Sigmoid colon (tissue), 7 donors: ENCODE measurements around the gene RAB39A. TPM values are rescaled to one million over a fixed set of nuclear protein-coding genes. Genes with fewer than 3 reads are reported as not detected.
"Not testable (repeated sequence)": the region's sequence is repeated elsewhere in the genome, so short reads cannot be mapped to it uniquely, and the experiment has no call there.

ENCODE experiments used
- DNase-seq: peaks from one replicate; pipeline ENCODE4 v3.0.0-alpha.2; 2019
- H3K27ac ChIP-seq, 4 donors: fragments of 200-600 bp; sonication (generic); one replicate each; pipeline ENCODE4 v1.5.1; 2016 to 2019; ENCODE audit warnings: mild to moderate bottlenecking in 1 of 4
- H3K27me3 ChIP-seq, 3 donors: fragments of 200-600 bp; sonication (generic); one replicate each; pipeline ENCODE4 v1.5.1; 2019; ENCODE audit warnings: mild to moderate bottlenecking in 1 of 3
- H3K36me3 ChIP-seq, 4 donors: fragments of 200-600 bp; sonication (generic); one replicate each; pipeline ENCODE4 v1.5.1; 2016 to 2019
- H3K4me1 ChIP-seq, 4 donors: fragments of 200-600 bp; sonication (generic); one replicate each; pipeline ENCODE4 v1.5.1; 2017 to 2019
- H3K4me3 ChIP-seq, 4 donors: fragments of 200-600 bp; sonication (generic); one replicate each; pipeline ENCODE4 v1.5.1; 2017 to 2019; ENCODE audit warnings: mild to moderate bottlenecking in 2 of 4, moderate library complexity in 1 of 4
- H3K9me3 ChIP-seq, 4 donors: fragments of 200-600 bp in 3 of 4; sonication (generic) in 3 of 4; one replicate each; pipeline versions ENCODE4 v1.5.1 to v1.6.1; 2013 to 2019
- EP300 ChIP-seq, 4 donors: sonication (generic); formaldehyde crosslinking; IDR thresholded peaks; one replicate each; pipeline ENCODE4 v1.6.1; 2017; ENCODE audit warnings: antibody characterized with exemption in 4 of 4
- POLR2A ChIP-seq, 2 donors: fragments of 450-650 bp; IDR thresholded peaks; one replicate each; pipeline ENCODE4 v1.6.1; 2016; ENCODE audit warnings: antibody characterized with exemption in 2 of 2, mild to moderate bottlenecking in 2 of 2, moderate library complexity in 2 of 2
- POLR2AphosphoS5 ChIP-seq, 4 donors: sonication (generic); formaldehyde crosslinking; IDR thresholded peaks; one replicate each; pipeline ENCODE4 v1.6.1; 2017; ENCODE audit warnings: antibody characterized with exemption in 4 of 4
- WGBS, 2 donors: extraction: QIAGEN DNeasy Blood & Tissue Kit; methylation state at CpG; one replicate each; pipeline ENCODE4 v1.1.7; 2013; 5-methylcytosine and 5-hydroxymethylcytosine counted together
- intact Hi-C: fragments of 100-400 bp; cut with DNase I; formaldehyde crosslinking; loops from one replicate; pipeline ENCODE4 v1.15.1; 2023
- polyA plus RNA-seq, 3 donors: library from polyadenylated mRNA; stranded (reverse); fragments of 200-250 nt; gene quantifications; one replicate each; pipeline ENCODE4 v1.2.3, GENCODE V29; 2013
- total RNA-seq, 4 donors: library from RNA; depleted of rRNA; stranded (reverse); fragments of >200 nt; gene quantifications; one replicate each; pipeline ENCODE4 v1.1.0, GENCODE V29; 2016
- TF ChIP-seq, protein P1 (sequence below), 4 experiments: fragments of 450-650 bp in 3 of 4; fragments of 200-600 bp in 1 of 4; IDR thresholded peaks; one replicate each; pipeline ENCODE4 v1.5.1; 2016 to 2019; ENCODE audit warnings: antibody characterized with exemption in 4 of 4, mild to moderate bottlenecking in 3 of 4, moderate library complexity in 2 of 4
- donor health status: healthy with polysubstance abuse.
- donor health status: Bipolar disorder and iron deficiency.
- donor health status: healthy.

The RAB39A gene
- total and polyA plus RNA-seq, 7 donors = 0.55 to 1.8 (median 0.96) TPM; not detected in 1

DNA sequence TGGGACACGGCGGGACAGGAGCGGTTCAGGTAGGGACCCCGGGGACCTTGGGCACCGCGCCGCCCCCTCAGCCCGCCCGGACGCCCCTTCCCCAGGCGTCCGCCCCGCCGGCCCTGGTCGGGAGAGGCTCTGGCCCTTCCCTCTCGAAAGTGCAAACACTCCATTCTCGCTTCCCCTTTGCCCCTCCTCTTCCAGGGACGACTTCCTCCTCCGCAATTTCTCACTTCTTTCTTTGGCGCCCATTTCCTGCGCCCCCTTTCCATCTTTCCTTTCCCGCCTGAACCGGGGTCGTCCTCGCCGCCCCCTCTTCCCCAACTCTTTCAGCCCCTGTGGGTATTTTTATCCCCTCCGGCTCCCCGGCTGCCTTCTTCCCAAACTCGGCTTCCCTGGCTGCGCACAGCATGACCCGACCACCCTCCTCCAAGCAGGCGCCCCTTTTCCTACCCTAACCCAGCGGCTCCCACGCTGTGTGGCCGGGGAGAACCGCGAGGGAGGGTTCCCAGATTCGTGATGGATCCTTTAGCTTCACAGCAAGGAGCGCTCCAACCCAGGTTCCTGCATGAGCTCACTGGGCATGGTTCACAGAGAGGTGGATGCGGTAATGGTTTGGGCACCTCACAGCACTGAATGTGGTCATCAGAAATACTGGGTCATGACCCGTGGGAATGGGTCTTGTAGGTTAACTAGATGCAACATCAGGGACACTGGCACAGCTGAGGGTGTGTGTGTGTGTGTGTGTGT, 689 bp downstream of the RAB39A start:
- Histone ChIP-seq H3K36me3 (no peaks in the 10 kb centered on the region), H3K9me3 (no peaks in the 10 kb centered on the region), H3K4me1 (peaks cover 0 to 15% (median 12%) of the 10 kb centered on the region in 4 donors), H3K27ac (peak overlapping the region in 2 of 4 donors; percentile 32 to 34), H3K4me3 (peak overlapping the region in 3 of 4 donors; percentile 30 to 49 (median 41)), H3K27me3 (peaks cover 7 to 57% (median 27%) of the 10 kb centered on the region in 3 donors)
- TF ChIP-seq EP300 (IDR thresholded peaks at IDR 0.05) (no peak), POLR2A (IDR thresholded peaks at IDR 0.05) (no peak), POLR2AphosphoS5 (IDR thresholded peaks at IDR 0.05) (no peak)
- TF ChIP-seq, protein P1, sequence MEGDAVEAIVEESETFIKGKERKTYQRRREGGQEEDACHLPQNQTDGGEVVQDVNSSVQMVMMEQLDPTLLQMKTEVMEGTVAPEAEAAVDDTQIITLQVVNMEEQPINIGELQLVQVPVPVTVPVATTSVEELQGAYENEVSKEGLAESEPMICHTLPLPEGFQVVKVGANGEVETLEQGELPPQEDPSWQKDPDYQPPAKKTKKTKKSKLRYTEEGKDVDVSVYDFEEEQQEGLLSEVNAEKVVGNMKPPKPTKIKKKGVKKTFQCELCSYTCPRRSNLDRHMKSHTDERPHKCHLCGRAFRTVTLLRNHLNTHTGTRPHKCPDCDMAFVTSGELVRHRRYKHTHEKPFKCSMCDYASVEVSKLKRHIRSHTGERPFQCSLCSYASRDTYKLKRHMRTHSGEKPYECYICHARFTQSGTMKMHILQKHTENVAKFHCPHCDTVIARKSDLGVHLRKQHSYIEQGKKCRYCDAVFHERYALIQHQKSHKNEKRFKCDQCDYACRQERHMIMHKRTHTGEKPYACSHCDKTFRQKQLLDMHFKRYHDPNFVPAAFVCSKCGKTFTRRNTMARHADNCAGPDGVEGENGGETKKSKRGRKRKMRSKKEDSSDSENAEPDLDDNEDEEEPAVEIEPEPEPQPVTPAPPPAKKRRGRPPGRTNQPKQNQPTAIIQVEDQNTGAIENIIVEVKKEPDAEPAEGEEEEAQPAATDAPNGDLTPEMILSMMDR (IDR thresholded peaks at IDR 0.05) = no peak
- no peak for DNase-seq
- intact Hi-C loops = no loop called here
- 1% methylated on average over 41 of the region's 41 CpGs for WGBS, 2 donors

DNA sequence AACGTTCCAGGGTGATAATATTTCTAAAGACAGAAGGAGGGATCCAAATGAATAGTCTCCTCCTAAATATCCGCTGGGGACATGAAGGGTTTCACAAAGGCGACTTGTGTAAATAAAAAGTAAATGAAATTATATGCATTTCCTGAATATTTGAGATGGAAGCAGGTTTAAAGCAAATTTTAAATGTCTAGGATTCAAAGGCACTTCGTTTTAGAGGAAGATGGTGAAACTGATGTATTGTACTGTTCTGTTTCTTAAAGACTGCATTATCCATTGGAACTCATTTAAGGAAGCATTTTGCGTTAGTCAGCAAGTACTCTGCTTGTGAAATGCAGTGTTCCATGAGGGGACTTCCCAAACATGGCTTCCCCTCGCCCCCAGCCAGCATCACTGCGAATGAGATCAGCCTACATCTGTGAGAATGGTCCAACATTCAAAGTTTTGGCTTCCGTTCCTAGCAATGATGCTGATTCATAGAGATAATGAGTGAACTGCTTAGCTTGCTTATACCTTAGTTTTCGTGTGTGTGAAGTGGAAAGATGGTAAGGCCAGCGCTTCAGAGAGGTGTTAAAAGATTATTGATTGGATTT, 1.5 kb downstream of the RAB39A start:
- Histone ChIP-seq H3K27me3 (peaks cover 7 to 57% (median 27%) of the 10 kb centered on the region in 3 donors), H3K9me3 (no peaks in the 10 kb centered on the region), H3K4me1 (peaks cover 0 to 15% (median 12%) of the 10 kb centered on the region in 4 donors), H3K36me3 (no peaks in the 10 kb centered on the region), H3K27ac (no peak overlapping the region), H3K4me3 (peak overlapping the region in 2 of 4 donors; percentile 41 to 49)
- intact Hi-C loops = no loop called here
- no peak for DNase-seq
- 20 to 49% methylated on average over 10 of the region's 10 CpGs for WGBS, 2 donors
- TF ChIP-seq POLR2A (IDR thresholded peaks at IDR 0.05) = no peak
- TF ChIP-seq, protein P1 (IDR thresholded peaks at IDR 0.05) = no peak
- TF ChIP-seq POLR2AphosphoS5 (IDR thresholded peaks at IDR 0.05) = no peak
- no peak for TF ChIP-seq EP300 (IDR thresholded peaks at IDR 0.05)

DNA sequence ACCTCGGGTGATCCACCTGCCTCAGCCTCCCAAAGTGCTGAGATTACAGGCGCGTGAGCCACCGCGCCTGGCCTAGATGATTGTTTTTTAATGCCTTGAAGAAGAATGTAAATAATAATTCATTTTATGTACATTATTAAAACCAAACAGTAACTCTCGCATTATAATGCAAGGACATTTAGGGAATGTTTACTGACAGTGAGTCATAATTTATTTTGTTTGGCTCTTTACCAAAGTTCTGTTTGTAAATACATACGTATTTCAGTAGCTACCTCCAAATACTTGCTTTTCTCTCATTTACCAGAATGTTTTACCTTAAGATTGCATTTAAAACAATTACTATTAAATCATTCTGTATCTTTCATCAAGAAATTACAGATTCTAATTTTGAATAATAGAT, 3.0 kb downstream of the RAB39A start:
- H3K9me3 ChIP-seq = no peaks in the 10 kb centered on the region
- H3K27me3 ChIP-seq = peaks cover 7 to 57% (median 27%) of the 10 kb centered on the region in 3 donors
- peaks cover 0 to 15% (median 12%) of the 10 kb centered on the region in 4 donors for H3K4me1 ChIP-seq
- no peak for DNase-seq
- no peak overlapping the region for H3K4me3 ChIP-seq
- intact Hi-C loops = no loop called here
- no peaks in the 10 kb centered on the region for H3K36me3 ChIP-seq
- no peak overlapping the region for H3K27ac ChIP-seq
- TF ChIP-seq POLR2AphosphoS5 (IDR thresholded peaks at IDR 0.05) = no peak
- no peak for TF ChIP-seq POLR2A (IDR thresholded peaks at IDR 0.05)
- TF ChIP-seq, protein P1 (IDR thresholded peaks at IDR 0.05) = no peak
- no peak for TF ChIP-seq EP300 (IDR thresholded peaks at IDR 0.05)
- WGBS, 2 donors = 71 to 85% methylated on average over 7 of the region's 7 CpGs

DNA sequence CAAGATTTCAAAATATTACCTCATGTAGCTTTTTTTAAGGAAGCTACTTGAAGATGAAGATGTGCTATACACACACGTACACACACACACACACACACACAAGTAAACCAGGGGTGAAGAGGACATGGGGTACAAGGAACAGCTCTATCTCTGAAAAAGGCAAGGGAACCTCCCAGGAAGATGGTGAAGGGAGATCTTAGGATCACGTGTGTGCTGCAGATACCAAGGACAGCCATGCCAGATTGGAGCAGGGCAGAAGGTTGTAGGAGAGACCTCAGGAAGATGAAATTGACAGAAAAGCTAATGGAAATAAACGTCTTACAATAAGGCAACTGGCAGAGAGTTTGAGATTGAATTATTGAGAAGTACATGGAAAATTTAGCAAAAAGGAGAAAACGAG, 19.7 kb downstream of the RAB39A start:
- H3K27ac ChIP-seq = no peak overlapping the region
- H3K27me3 ChIP-seq = no peaks in the 10 kb centered on the region
- no peaks in the 10 kb centered on the region for H3K36me3 ChIP-seq
- no peak for TF ChIP-seq EP300 (IDR thresholded peaks at IDR 0.05)
- no peak for TF ChIP-seq POLR2A (IDR thresholded peaks at IDR 0.05)
- TF ChIP-seq POLR2AphosphoS5 (IDR thresholded peaks at IDR 0.05) = no peak
- TF ChIP-seq, protein P1 (IDR thresholded peaks at IDR 0.05) = no peak
- 86 to 88% methylated on average over 4 of the region's 4 CpGs for WGBS, 2 donors
- H3K9me3 ChIP-seq = no peaks in the 10 kb centered on the region
- no peaks in the 10 kb centered on the region for H3K4me1 ChIP-seq
- no peak for DNase-seq
- intact Hi-C loops = no loop called here
- H3K4me3 ChIP-seq = no peak overlapping the region

DNA sequence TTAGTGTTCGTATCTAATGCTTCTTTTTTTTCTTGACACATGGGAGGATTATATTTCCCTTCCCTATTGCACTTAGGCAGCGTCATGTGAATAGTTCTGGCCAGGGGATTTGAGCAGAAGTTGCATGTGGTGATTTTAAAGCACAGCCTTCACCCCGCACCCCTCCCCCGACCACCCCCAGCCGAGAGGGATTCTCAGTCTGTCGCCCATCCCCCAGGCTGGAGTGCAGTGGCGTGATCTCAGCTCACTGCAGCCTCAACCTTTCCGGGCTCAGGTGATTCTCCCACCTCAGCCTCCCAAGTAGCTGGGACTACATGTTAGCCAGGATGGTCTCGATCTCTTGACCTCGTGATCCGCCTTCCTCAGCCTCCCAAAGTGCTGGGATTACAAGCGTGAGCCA, 20.1 kb downstream of the RAB39A start:
- intact Hi-C loops = not testable (repeated sequence)
- 89 to 92% methylated on average over 12 of the region's 12 CpGs for WGBS, 2 donors

More for the DNA sequence above, 20.1 kb downstream of the RAB39A start:
- H3K4me3 ChIP-seq, H3K27me3 ChIP-seq, H3K36me3 ChIP-seq, DNase-seq, H3K9me3 ChIP-seq, H3K27ac ChIP-seq, H3K4me1 ChIP-seq: not testable (repeated sequence)
